GM12878 (cell line): ENCODE results near the gene PRKCB. TPM values are rescaled to one million over a fixed set of nuclear protein-coding genes. Genes with fewer than 3 reads are reported as not detected.

Source experiments
- ATAC-seq: fragments of 200-7000 bp; cut with Tn5 transposase; 3 replicates; pipeline ENCODE4 v1.9.1; 2020; ENCODE audit warnings: mild to moderate bottlenecking, moderate library complexity
- BruUV-seq: library from RNA; stranded (reverse); fragments of 400-500 nt; replicated peaks from 2 replicates; lab custom pipeline; 2021; lab: Mats Ljungman, UMichigan
- CTCF ChIA-PET: fragments of 300-600 bp; sonication (Branson Sonifier 250); formaldehyde crosslinking; extraction: SDS; loops from one replicate; lab custom pipeline; 2021; ENCODE audit warnings: inconsistent platforms; lab: Yijun Ruan, JAX
- POLR2A ChIA-PET: fragments of 350-600 bp; formaldehyde crosslinking; extraction: SDS; loops from one replicate; lab custom pipeline; 2021; ENCODE audit warnings: inconsistent platforms; lab: Charles Lee
- RAD21 ChIA-PET: fragments of 300-600 bp; sonication (Branson Sonifier 250); formaldehyde crosslinking; loops from one replicate; lab custom pipeline; 2023; ENCODE audit warnings: antibody characterized with exemption; ENCODE audit not compliant: unreplicated experiment; lab: Charles Lee
- SMC1A ChIA-PET: fragments of 300-600 bp; sonication (Branson Sonifier 250); formaldehyde crosslinking; loops from one replicate; lab custom pipeline; 2023; ENCODE audit not compliant: unreplicated experiment, uncharacterized antibody; lab: Charles Lee
- DNase-seq: peaks from one replicate; pipeline ENCODE4 v3.0.0-alpha.2; 2011; ENCODE audit warnings: low read depth, low spot score
- FAIRE-seq: peaks from 3 replicates; lab custom pipeline; 2011; peaks lifted over from hg19 to GRCh38; lab: Jason Lieb, UNC
- H2AFZ ChIP-seq: 2 replicates; pipeline ENCODE4 v1.6.0; 2011; ENCODE audit warnings: low read depth, low read length, control low read depth; ENCODE audit not compliant: control insufficient read depth
- H3K27ac ChIP-seq: 2 replicates; pipeline ENCODE4 v1.5.1; 2011; ENCODE audit warnings: control low read depth; ENCODE audit not compliant: control insufficient read depth, insufficient read depth
- H3K27me3 ChIP-seq, 2 experiments: replicated peaks in 1 of 2; 2 replicates each; pipeline versions ENCODE4 v1.6.0 to v1.6.1; 2011; ENCODE audit warnings: low read length in 1 of 2; ENCODE audit not compliant: control insufficient read depth in 2 of 2, insufficient read depth in 2 of 2
- H3K36me3 ChIP-seq, 2 experiments: 2 replicates each; pipeline ENCODE4 v1.5.1; 2011; ENCODE audit warnings: low read length in 1 of 2; ENCODE audit not compliant: control insufficient read depth in 2 of 2, insufficient read depth in 2 of 2
- H3K4me1 ChIP-seq: 2 replicates; pipeline ENCODE4 v1.6.1; 2011; ENCODE audit warnings: mild to moderate bottlenecking, low read length, moderate library complexity, mixed read lengths; ENCODE audit not compliant: control insufficient read depth, insufficient read depth
- H3K4me2 ChIP-seq: 2 replicates; pipeline ENCODE4 v1.6.0; 2011; ENCODE audit warnings: control low read depth; ENCODE audit not compliant: control insufficient read depth, insufficient read depth
- H3K4me3 ChIP-seq: fragments of 200-600 bp; sonication (generic); 2 replicates; pipeline ENCODE4 v1.5.1; 2016
- H3K79me2 ChIP-seq: 2 replicates; pipeline ENCODE4 v1.6.0; 2011; ENCODE audit warnings: low read length; ENCODE audit not compliant: control insufficient read depth, insufficient read depth
- H3K9ac ChIP-seq: 2 replicates; pipeline ENCODE4 v1.8.0; 2011; ENCODE audit warnings: low read length, control low read depth, mixed read lengths; ENCODE audit not compliant: control insufficient read depth, insufficient read depth
- H3K9me3 ChIP-seq: replicated peaks from 3 replicates; pipeline ENCODE4 v1.5.1; 2011; ENCODE audit warnings: mild to moderate bottlenecking, low read length; ENCODE audit not compliant: control insufficient read depth, insufficient read depth
- H4K20me1 ChIP-seq: 2 replicates; pipeline ENCODE4 v1.6.0; 2011; ENCODE audit not compliant: control insufficient read depth, insufficient read depth
- ATF7 ChIP-seq: fragments of 450-650 bp; IDR thresholded peaks from 2 replicates; pipeline ENCODE4 v1.6.1; 2016; ENCODE audit warnings: low read depth, mild to moderate bottlenecking
- BHLHE40 ChIP-seq, 2 experiments: fragments of 450-650 bp in 1 of 2; IDR thresholded peaks; 2 replicates each; pipeline ENCODE4 v1.6.1; 2011 to 2017; ENCODE audit warnings: low read depth in 2 of 2, borderline replicate concordance in 1 of 2, improper control_type of control experiment in 1 of 2, low read length in 1 of 2, mild to moderate bottlenecking in 1 of 2
- BMI1 ChIP-seq: fragments of 450-650 bp; IDR thresholded peaks from 2 replicates; pipeline ENCODE4 v1.6.1; 2016; ENCODE audit warnings: mild to moderate bottlenecking, moderate library complexity, borderline replicate concordance
- BRCA1 ChIP-seq: IDR thresholded peaks from 2 replicates; pipeline ENCODE4 v1.6.1; 2011; ENCODE audit warnings: low read depth, low read length, improper control_type of control experiment
- CREM ChIP-seq: IDR thresholded peaks from 2 replicates; pipeline ENCODE4 v1.6.1; 2014; ENCODE audit warnings: antibody characterized with exemption, low read depth
- CTCF ChIP-seq, 3 experiments: IDR thresholded peaks in 2 of 3; conservative IDR thresholded peaks in 1 of 3; 2 replicates each; pipeline ENCODE4 v1.5.1; 2011; ENCODE audit warnings: low read depth in 3 of 3, low read length in 3 of 3, mild to moderate bottlenecking in 3 of 3, control low read depth in 2 of 3, moderate library complexity in 2 of 3, inconsistent platforms in 1 of 3, mixed read lengths in 1 of 3; ENCODE audit not compliant: control insufficient read depth in 2 of 3, insufficient read depth in 1 of 3; ENCODE audit errors: extremely low read depth in 1 of 3
- E4F1 ChIP-seq: fragments of 450-650 bp; IDR thresholded peaks from 2 replicates; pipeline ENCODE4 v1.6.1; 2018; ENCODE audit warnings: borderline replicate concordance, mild to moderate bottlenecking; ENCODE audit not compliant: partially characterized antibody
- IRF5 ChIP-seq: fragments of 450-650 bp; IDR thresholded peaks from 2 replicates; pipeline ENCODE4 v1.6.1; 2017; ENCODE audit warnings: borderline replicate concordance
- NRF1 ChIP-seq: conservative IDR thresholded peaks from 2 replicates; pipeline ENCODE4 v1.6.1; 2011; ENCODE audit warnings: mild to moderate bottlenecking, low read depth, low read length, improper control_type of control experiment
- PML ChIP-seq: IDR thresholded peaks from 2 replicates; pipeline ENCODE4 v1.6.1; 2012; ENCODE audit warnings: low read length, inconsistent platforms
- RCOR1 ChIP-seq: conservative IDR thresholded peaks from 2 replicates; pipeline ENCODE4 v1.6.1; 2012; ENCODE audit warnings: low read depth, low read length, improper control_type of control experiment
- RELA ChIP-seq: fragments of 450-650 bp; IDR thresholded peaks from 2 replicates; pipeline ENCODE4 v1.8.0; 2014; ENCODE audit warnings: borderline replicate concordance; ENCODE audit not compliant: partially characterized antibody
- SRF ChIP-seq, 2 experiments: IDR thresholded peaks; 2 replicates each; pipeline ENCODE4 v1.6.1; 2011; ENCODE audit warnings: low read depth in 2 of 2, low read length in 2 of 2, mild to moderate bottlenecking in 1 of 2, moderate library complexity in 1 of 2
- TAF1 ChIP-seq: IDR thresholded peaks from 2 replicates; pipeline ENCODE4 v1.6.1; 2011; ENCODE audit warnings: mild to moderate bottlenecking, low read depth, low read length, borderline replicate concordance
- TCF12 ChIP-seq: IDR thresholded peaks from 2 replicates; pipeline ENCODE4 v1.6.1; 2011; ENCODE audit warnings: low read depth, mild to moderate bottlenecking, low read length
- TCF3 ChIP-seq: IDR thresholded peaks from 2 replicates; pipeline ENCODE4 v1.6.1; 2012; ENCODE audit warnings: low read depth, mild to moderate bottlenecking, low read length, borderline replicate concordance; ENCODE audit not compliant: insufficient read depth
- ZNF217 ChIP-seq: fragments of 450-650 bp; IDR thresholded peaks from 2 replicates; pipeline ENCODE4 v1.6.1; 2017; ENCODE audit warnings: antibody characterized with exemption, mild to moderate bottlenecking
- ZNF384 ChIP-seq: IDR thresholded peaks from 2 replicates; pipeline ENCODE4 v1.6.1; 2012; ENCODE audit warnings: low read depth, mild to moderate bottlenecking, low read length, improper control_type of control experiment, borderline replicate concordance
- WGBS: methylation state at CpG from one replicate; pipeline ENCODE4 v1.1.6; 2016; ENCODE audit warnings: low lambda C conversion rate; ENCODE audit not compliant: insufficient replicate concordance, insufficient coverage; ENCODE audit errors: missing lambda C conversion rate; 5-methylcytosine and 5-hydroxymethylcytosine counted together
- in situ Hi-C: fragments of 300-500 bp; cut with MboI; formaldehyde crosslinking; loops from 9 replicates; pipeline ENCODE4 v1.14.3; 2018; ENCODE audit warnings: mixed read lengths
- intact Hi-C: fragments of 100-400 bp; cut with micrococcal nuclease; formaldehyde crosslinking; loops from one replicate; pipeline ENCODE4 v1.14.2; 2022; ENCODE audit not compliant: unreplicated experiment
- polyA plus RNA-seq, 11 experiments: library from polyadenylated mRNA; depleted of rRNA in 4 of 11; unstranded in 6 of 11; stranded (reverse) in 5 of 11; fragments of >200 nt; fragmentation: Nextera tagmentation in 4 of 11; fragmentation: Illumina TruSeq in 1 of 11; extraction: Ambion mirVana in 4 of 11; extraction: Trizol in 1 of 11; gene quantifications; 1 replicate in 1 of 11; 2 replicates in 10 of 11; pipeline versions ENCODE4 v1.2.1 to v1.2.3, GENCODE V29; 2011 to 2016; ENCODE audit warnings: inconsistent platforms in 2 of 11, missing spikeins in 2 of 11, low read depth in 1 of 11
- total RNA-seq, 4 experiments: library from RNA; depleted of rRNA in 3 of 4; stranded (reverse); fragments of >200 nt in 3 of 4; fragmentation: Illumina TruSeq in 1 of 4; extraction: Trizol in 1 of 4; gene quantifications; 2 replicates each; pipeline versions ENCODE4 v1.2.1 to v1.2.3, GENCODE V29; 2013 to 2021

The PRKCB gene
- total and polyA plus RNA-seq, 10 of the 15 experiments (the other 5 are each of a cell fraction or from before 2014, with no cell fraction given), result 21.4 to 158 (median 97.3) TPM

GRCh38 chr16:23930791-23931190 lies 95.0 kb downstream of the PRKCB start (continued):
- TF ChIP-seq RCOR1 (no peak), ZNF384 (no peak), BHLHE40 (IDR thresholded peaks at IDR 0.05; ENCODE audit: borderline replicate concordance in 1 of 2, low read depth in 2 of 2, low read length in 1 of 2) (no peak), CREM (no peak), NRF1 (no peak)

- no peak for ATAC-seq
- BruUV-seq, result no TSS peak
- WGBS, result 90% methylated on average over 2 of the region's 2 CpGs
Observed at GRCh38 chr16:23931199-23931598, 95.4 kb downstream of the PRKCB start.

More at GRCh38 chr16:23931199-23931598, 95.4 kb downstream of the PRKCB start:
- Histone ChIP-seq H4K20me1 (no peaks in the 10 kb centered on the region), H3K27ac (no peak overlapping the region), H3K9me3 (no peaks in the 10 kb centered on the region), H3K4me1 (no peaks in the 10 kb centered on the region), H3K27me3 (no peaks in the 10 kb centered on the region), H3K4me2 (no peak overlapping the region), H3K79me2 (peaks cover 23% of the 10 kb centered on the region), H3K4me3 (no peak overlapping the region), H3K36me3 (peaks cover 0 to 10% of the 10 kb centered on the region in 2 experiments; a peak in 1 of 4 replicates), H2AFZ (no peak overlapping the region), H3K9ac (no peak overlapping the region)
- no peak for DNase-seq
- in situ Hi-C loops, result no loop called here
- no peak for FAIRE-seq
- CTCF ChIA-PET, result interaction anchor here (1.0 to 1.9 kb wide), 4 partner anchors 79 to 140 kb away, joined by 3 to 6 read pairs (median 4); no protein-coding TSS in a partner anchor
- TF ChIP-seq TCF12 (no peak), IRF5 (no peak), TAF1 (no peak), PML (no peak), E4F1 (no peak), ZNF217 (no peak), SRF (IDR thresholded peaks at IDR 0.05; ENCODE audit: low read depth in 2 of 2, low read length in 2 of 2) (no peak), CTCF (IDR thresholded peaks at IDR 0.05 in 2 of 3, conservative IDR thresholded peaks at IDR 0.05 in 1 of 3; ENCODE audit: control insufficient read depth in 2 of 3, extremely low read depth in 1 of 3, insufficient read depth in 1 of 3, low read depth in 3 of 3, low read length in 3 of 3) (no peak), RELA (no peak), BRCA1 (no peak), BMI1 (no peak), ATF7 (no peak), TCF3 (no peak)
- RAD21 ChIA-PET, result no interaction called here
- POLR2A ChIA-PET, result interaction anchor here (0.5 kb wide), 1 partner anchor 17 kb away, joined by 6 read pairs; no protein-coding TSS in a partner anchor
- intact Hi-C loops, result no loop called here
- SMC1A ChIA-PET, result interaction anchor here (0.6 to 2.4 kb wide), 10 partner anchors 8 to 128 kb away, joined by 3 to 8 read pairs (median 4); no protein-coding TSS in a partner anchor
